Naive B cell (primary cell): ENCODE results near the gene KCNG2. TPM values are rescaled to one million over a fixed set of nuclear protein-coding genes. Genes with fewer than 3 reads are reported as not detected.

Source experiments
- ATAC-seq, 2 donors: fragments of 150-1000 bp; cut with Tn5 transposase; 2 replicates each; pipeline ENCODE4 v1.10.0; 2021; ENCODE audit warnings: low read depth in 2 of 2, mild to moderate bottlenecking in 2 of 2, moderate library complexity in 2 of 2
- DNase-seq: peaks from one replicate; pipeline ENCODE4 v3.0.0; 2022
- H3K27ac Mint-ChIP-seq, 6 donors: one replicate each; pipeline ENCODE4 v1.8.0; 2020 to 2022; ENCODE audit warnings: mild to moderate bottlenecking in 6 of 6, mixed read lengths in 6 of 6, moderate library complexity in 5 of 6, inconsistent platforms in 2 of 6
- H3K27me3 Mint-ChIP-seq, 3 donors: one replicate each; pipeline ENCODE4 v1.8.0; 2021 to 2022; ENCODE audit warnings: mixed read lengths in 3 of 3, mild to moderate bottlenecking in 1 of 3
- H3K36me3 Mint-ChIP-seq, 2 donors: one replicate each; pipeline ENCODE4 v1.8.0; 2020 to 2022; ENCODE audit warnings: mixed read lengths in 2 of 2, inconsistent platforms in 1 of 2, mild to moderate bottlenecking in 1 of 2
- H3K4me1 Mint-ChIP-seq, 3 donors: one replicate each; pipeline ENCODE4 v1.8.0; 2020 to 2022; ENCODE audit warnings: mixed read lengths in 3 of 3, inconsistent platforms in 1 of 3, mild to moderate bottlenecking in 1 of 3, moderate library complexity in 1 of 3
- H3K4me3 Mint-ChIP-seq, 8 donors: one replicate each; pipeline ENCODE4 v1.8.0; 2020 to 2022; ENCODE audit warnings: mild to moderate bottlenecking in 8 of 8, mixed read lengths in 8 of 8, moderate library complexity in 8 of 8, inconsistent platforms in 2 of 8
- H3K9me3 Mint-ChIP-seq, 7 donors: one replicate each; pipeline ENCODE4 v1.8.0; 2020 to 2022; ENCODE audit warnings: mixed read lengths in 7 of 7, mild to moderate bottlenecking in 5 of 7, inconsistent platforms in 2 of 7, moderate library complexity in 1 of 7
- polyA plus RNA-seq, 6 donors: library from polyadenylated mRNA; unstranded; fragments of 300-500 nt; fragmentation: Illumina TruSeq; gene quantifications; one replicate each; pipeline ENCODE4 v1.2.3, GENCODE V29; 2021; ENCODE audit warnings: low read depth in 6 of 6

Gene KCNG2
- polyA plus RNA-seq, 6 donors from 2014 or later: not detected

DNA sequence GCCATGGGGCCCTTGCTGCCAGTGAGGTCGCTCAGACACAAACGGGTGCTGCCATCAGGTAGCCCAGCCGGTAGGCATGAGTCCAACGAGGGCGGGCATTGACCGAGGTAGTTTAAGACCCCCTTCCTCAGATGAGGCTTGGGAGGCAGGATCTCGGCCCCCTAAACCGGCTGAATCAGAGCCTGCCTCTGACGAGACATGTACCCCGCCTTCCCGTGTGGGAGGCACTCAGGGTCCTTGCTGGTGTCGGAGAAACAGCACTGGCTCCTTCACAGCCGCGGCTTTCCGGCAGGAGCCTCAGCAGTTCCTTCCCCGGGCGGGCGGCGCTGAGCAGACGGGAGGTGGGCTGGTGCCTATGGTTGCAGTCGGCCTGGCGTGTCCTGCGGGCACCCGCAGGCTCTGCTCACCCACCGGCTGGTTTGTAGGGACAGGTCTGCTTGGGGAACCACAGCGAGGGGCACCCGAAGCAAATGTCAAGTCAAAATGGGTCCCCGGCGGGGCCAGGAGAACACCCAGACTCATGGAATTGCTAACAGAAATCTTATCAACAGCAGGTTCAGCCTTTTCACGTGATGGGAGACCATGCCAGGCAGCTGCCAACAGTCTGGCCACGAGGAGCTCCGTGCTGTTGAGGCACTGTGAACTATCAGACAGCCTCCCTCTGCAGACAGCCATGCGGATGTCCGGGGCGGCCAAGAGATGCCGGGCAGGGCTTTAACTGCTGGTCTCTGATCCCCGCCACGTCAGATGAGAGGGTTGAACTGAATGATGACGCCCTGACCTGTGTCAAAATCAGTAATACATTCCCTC lies 2.8 kb downstream of the KCNG2 start:
- Mint-ChIP-seq H3K27me3 (peaks cover 27 to 33% (median 30%) of the 10 kb centered on the region in 3 donors), H3K9me3 (peaks cover 0 to 4% (median 0%) of the 10 kb centered on the region in 7 donors), H3K27ac (no peak overlapping the region), H3K4me1 (peaks cover 22 to 24% (median 22%) of the 10 kb centered on the region in 3 donors), H3K36me3 (peaks cover 4 to 17% of the 10 kb centered on the region in 2 donors), H3K4me3 (peak overlapping the region in 4 of 8 donors; percentile 25 to 83 (median 68))
- no peak for ATAC-seq
- DNase-seq: no peak

DNA sequence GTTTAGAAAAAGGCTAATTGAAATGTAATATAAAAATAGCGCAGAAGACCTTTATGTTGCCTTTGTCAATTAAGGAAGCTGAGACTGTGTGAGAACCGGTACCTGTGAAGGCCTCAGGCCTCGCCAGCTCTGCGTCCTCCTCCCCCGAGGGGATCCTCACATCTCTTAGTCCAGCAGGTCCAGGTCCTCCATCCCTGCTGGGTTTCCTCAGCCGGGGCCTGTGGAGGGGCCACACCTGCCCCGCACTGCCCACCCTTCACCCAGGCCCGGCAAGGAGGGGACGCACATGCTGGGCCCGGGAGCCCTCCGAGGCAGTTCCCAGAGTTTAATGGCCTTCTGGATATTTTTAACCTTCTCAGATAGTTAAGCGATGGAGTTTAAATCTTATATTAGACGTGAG lies 3.5 kb downstream of the KCNG2 start:
- no peak for DNase-seq
- H3K4me1 Mint-ChIP-seq: peaks cover 26 to 28% (median 26%) of the 10 kb centered on the region in 3 donors
- H3K27me3 Mint-ChIP-seq: peaks cover 25 to 30% (median 30%) of the 10 kb centered on the region in 3 donors
- peaks cover 4 to 17% of the 10 kb centered on the region in 2 donors for H3K36me3 Mint-ChIP-seq
- H3K27ac Mint-ChIP-seq: no peak overlapping the region
- peak overlapping the region in 1 of 8 donors; percentile 25 for H3K4me3 Mint-ChIP-seq
- peaks cover 0 to 4% (median 0%) of the 10 kb centered on the region in 7 donors for H3K9me3 Mint-ChIP-seq
- no peak for ATAC-seq

DNA sequence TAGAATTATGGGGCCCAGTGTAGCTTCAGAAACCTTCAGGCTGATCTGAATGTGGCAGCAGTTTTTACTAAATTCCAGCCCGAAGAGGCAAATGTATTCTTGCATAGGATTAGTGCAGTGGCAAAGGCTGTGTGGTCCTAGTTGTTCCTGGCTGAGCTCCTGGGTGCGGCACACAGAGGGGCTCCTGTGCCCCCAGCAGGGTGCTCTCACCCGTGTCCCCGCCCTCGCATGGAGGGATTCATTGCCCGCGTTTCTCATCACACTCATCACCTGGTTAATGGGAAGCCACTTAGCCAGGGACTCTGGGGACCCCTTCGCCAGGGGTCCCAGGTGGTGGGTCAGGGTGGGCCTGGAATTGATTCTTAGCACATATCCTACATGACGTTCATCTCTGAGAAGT lies 3.9 kb downstream of the KCNG2 start:
- H3K36me3 Mint-ChIP-seq: peaks cover 4 to 17% of the 10 kb centered on the region in 2 donors
- peak overlapping the region in 1 of 8 donors; percentile 28 for H3K4me3 Mint-ChIP-seq
- H3K4me1 Mint-ChIP-seq: peaks cover 26 to 30% (median 26%) of the 10 kb centered on the region in 3 donors
- DNase-seq (no peak), ATAC-seq (no peak)
- H3K9me3 Mint-ChIP-seq: peaks cover 0 to 4% (median 0%) of the 10 kb centered on the region in 7 donors
- peaks cover 21 to 26% (median 26%) of the 10 kb centered on the region in 3 donors for H3K27me3 Mint-ChIP-seq
- no peak overlapping the region for H3K27ac Mint-ChIP-seq

DNA sequence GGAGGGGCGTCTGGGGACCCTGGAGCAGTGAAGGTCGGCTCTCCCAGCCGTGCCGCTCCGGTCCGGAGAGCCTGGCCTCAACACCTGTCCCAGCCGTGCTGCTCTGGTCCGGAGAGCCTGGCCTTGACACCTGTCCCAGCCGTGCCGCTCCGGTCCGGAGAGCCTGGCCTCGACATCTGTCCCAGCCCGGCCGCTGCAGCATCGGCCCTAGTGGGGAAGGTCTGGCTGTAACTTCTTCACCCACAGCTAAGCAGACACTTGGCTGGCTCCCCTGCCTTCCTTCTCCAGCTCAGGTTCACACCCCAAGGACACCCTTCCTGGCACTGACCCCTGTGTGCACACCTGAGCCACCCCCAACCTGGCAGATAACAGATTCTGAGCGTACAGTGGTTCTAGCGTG lies 4.6 kb downstream of the KCNG2 start:
- Mint-ChIP-seq H3K4me3 (no peak overlapping the region), H3K27me3 (peaks cover 18 to 21% (median 20%) of the 10 kb centered on the region in 3 donors), H3K36me3 (peaks cover 2 to 13% of the 10 kb centered on the region in 2 donors), H3K4me1 (peaks cover 23 to 26% (median 24%) of the 10 kb centered on the region in 3 donors), H3K27ac (no peak overlapping the region), H3K9me3 (peaks cover 0 to 1% (median 0%) of the 10 kb centered on the region in 7 donors)
- DNase-seq (no peak), ATAC-seq (no peak)

DNA sequence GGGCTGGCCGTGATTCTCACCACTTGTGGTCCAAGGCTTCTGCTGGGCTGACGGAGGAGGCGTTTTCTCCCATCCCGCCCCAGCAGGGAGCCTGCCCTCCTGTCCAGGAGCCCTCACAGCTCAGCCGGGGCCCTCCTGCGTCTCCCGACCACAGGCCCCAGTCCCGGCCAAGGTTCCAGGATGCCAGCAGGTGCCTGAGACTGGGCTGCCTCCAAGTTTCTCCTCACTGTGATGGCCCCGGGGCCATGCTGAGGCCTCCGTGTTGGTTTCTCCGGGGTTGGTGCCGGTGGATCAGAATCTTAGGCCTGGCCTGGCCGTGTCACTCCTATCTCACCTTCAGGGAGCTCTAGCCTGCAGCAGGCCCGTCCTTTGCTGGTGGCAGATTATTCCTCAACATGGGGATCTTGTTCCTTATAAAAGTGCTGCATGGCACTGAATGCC lies 5.9 kb downstream of the KCNG2 start:
- Mint-ChIP-seq H3K27ac (peak overlapping the region in 1 of 6 donors; percentile 72), H3K27me3 (peaks cover 15 to 17% (median 15%) of the 10 kb centered on the region in 3 donors), H3K4me1 (peaks cover 20 to 24% (median 21%) of the 10 kb centered on the region in 3 donors), H3K4me3 (no peak overlapping the region), H3K36me3 (peaks cover 0 to 9% of the 10 kb centered on the region in 2 donors), H3K9me3 (no peaks in the 10 kb centered on the region)
- DNase-seq: no peak
- no peak for ATAC-seq

DNA sequence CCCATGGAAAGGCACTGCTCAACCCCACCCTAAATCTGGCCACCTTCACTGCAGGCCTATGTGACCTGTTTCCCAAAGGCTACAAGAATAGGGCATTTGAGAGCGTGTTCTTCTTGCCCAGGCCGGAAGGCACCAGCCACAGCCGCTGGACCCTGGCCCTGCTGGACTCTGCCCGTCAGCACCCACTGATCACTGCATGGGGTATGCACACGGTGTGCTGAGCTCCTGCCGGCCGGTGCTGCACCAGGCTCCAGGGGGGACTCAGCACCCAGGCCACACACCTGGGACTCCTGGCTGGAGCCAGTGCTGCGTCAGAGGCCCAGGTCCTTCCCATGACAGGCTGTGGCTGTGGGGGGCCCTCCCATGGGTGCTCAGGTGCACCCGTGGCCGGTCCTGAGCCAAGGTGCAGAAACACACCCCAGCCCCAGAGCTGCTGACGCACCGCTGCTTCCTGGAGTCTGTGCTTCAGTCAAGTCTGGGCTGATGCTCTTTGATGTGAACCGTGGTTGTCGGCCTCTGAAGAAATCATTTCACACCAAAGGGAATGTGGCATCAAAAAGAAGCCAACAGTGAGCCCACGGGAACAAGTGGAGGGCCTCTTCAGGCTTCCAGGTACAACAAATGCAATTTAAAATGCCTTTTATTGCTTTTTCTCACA lies 6.5 kb downstream of the KCNG2 start:
- H3K27me3 Mint-ChIP-seq: peaks cover 10 to 12% (median 11%) of the 10 kb centered on the region in 3 donors
- ATAC-seq: no peak
- H3K36me3 Mint-ChIP-seq: peaks cover 0 to 7% of the 10 kb centered on the region in 2 donors
- DNase-seq: no peak
- no peak overlapping the region for H3K27ac Mint-ChIP-seq
- H3K4me3 Mint-ChIP-seq: no peak overlapping the region
- H3K4me1 Mint-ChIP-seq: peaks cover 15 to 20% (median 17%) of the 10 kb centered on the region in 3 donors
- H3K9me3 Mint-ChIP-seq: no peaks in the 10 kb centered on the region

DNA sequence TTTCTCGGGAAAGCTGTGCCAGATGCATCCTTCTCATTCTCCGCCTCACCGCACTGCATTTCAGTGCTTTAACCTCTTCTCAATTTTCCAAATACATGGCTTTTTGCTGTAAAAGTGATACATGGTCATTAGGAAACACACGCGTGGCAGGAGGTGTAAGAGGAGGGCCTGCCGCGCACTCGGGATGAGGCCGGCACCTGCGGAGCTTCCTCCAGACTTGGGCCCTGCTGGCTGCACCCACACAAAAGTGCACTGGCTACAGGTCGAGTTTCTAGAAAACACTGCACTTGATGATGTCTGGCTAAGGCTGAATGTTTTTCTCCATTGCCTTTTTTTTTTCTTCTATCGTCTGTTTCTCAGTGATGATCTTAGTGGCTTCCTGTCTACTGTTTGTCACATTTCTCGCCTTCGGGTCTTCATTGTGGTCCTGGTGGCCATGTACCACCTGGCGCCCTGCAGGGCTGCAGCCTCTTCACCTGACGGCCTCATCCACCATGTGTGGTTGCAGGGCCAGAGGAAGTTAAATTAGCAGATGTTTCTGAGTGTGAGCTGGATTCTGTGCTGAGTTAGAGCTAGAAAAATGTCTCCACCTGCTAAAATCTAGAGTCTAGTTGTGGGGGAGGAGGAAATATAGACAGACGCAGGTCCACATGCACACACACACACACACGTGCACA lies 7.6 kb downstream of the KCNG2 start:
- H3K27me3 Mint-ChIP-seq: peaks cover 0 to 1% (median under 1%) of the 10 kb centered on the region in 3 donors
- H3K27ac Mint-ChIP-seq: peak overlapping the region in 2 of 6 donors; percentile 26 to 71
- DNase-seq (no peak), ATAC-seq (no peak)
- peaks cover 6 to 11% (median 8%) of the 10 kb centered on the region in 3 donors for H3K4me1 Mint-ChIP-seq
- H3K9me3 Mint-ChIP-seq: no peaks in the 10 kb centered on the region
- no peak overlapping the region for H3K4me3 Mint-ChIP-seq
- H3K36me3 Mint-ChIP-seq: no peaks in the 10 kb centered on the region

DNA sequence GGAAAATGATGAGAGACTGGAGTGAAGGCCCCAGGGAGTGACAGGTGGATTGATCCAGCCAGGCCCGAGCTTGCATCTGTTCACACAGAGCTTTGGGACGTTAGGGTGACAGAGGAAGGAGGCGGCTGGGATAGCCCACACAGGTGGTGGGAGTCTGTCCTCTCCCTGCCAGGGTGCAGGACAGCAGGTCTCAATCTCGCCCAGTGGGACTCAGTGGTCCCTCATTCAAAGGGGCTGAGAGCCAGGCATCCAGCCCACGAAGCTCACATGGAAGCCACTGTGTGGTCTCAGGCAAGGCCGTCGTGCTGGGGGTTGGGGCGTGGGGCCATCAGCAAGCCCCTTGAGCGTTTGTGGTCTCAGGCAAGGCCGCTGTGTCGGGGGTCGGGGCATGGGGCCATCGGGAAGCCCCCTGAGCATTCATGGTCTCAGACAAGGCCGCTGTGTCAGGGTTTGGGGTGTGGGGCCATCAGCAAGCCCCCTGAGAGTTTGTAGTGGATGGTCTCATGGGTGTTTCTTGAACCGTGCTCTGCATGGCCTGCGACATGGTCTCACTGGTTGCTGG lies 8.3 kb downstream of the KCNG2 start:
- Mint-ChIP-seq H3K4me3 (no peak overlapping the region), H3K4me1 (peaks cover 6 to 11% (median 8%) of the 10 kb centered on the region in 3 donors), H3K27ac (peak overlapping the region in 2 of 6 donors; percentile 26 to 71), H3K9me3 (no peaks in the 10 kb centered on the region), H3K27me3 (no peaks in the 10 kb centered on the region), H3K36me3 (no peaks in the 10 kb centered on the region)
- DNase-seq: no peak
- ATAC-seq: no peak

DNA sequence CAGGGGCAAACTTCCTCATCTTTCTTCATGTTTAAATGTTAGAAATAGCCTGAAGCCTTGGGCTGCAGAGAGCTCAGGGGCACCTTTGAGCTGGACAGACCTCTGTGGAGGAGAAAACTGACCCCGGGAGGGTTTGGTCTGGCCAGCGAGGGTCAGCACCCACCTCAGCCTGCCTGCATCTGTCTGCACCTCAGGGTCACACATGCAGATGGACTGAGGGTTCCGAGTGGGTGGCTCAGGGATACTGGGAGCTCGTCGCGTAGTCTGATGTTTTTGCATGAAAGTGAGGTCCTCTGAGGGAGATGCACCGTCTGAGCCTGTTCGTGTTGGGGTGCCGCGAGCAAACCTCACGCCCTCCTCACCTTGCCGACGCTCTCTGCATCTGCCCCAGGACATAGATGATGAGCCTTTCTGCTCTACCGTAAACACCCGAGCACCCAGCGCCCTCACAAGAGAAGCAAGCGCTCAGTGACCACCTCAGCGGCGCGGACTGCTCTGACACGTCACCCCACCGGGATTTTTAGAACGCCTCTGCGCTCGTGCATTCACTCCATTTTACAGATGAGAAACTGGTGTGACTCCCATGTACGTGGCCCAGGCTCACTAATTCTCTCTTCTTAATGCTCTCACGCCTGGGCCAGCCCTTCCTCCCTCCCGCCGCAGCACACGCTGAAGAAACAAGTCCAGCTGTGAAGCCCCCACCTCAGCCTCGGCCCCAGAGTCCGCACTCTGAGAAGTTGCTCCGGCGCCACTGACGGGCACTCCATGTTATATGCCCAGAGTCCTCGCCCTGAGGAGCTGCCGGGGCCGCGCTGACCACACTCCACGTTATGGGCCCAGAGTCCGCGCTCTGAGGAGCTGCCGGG lies 9.5 kb downstream of the KCNG2 start:
- no peak overlapping the region for H3K4me3 Mint-ChIP-seq
- no peak for DNase-seq
- peak overlapping the region in 1 of 6 donors; percentile 56 for H3K27ac Mint-ChIP-seq
- no peak for ATAC-seq
- H3K36me3 Mint-ChIP-seq: no peaks in the 10 kb centered on the region
- no peaks in the 10 kb centered on the region for H3K9me3 Mint-ChIP-seq
- no peaks in the 10 kb centered on the region for H3K27me3 Mint-ChIP-seq
- peaks cover 13 to 17% (median 17%) of the 10 kb centered on the region in 3 donors for H3K4me1 Mint-ChIP-seq

DNA sequence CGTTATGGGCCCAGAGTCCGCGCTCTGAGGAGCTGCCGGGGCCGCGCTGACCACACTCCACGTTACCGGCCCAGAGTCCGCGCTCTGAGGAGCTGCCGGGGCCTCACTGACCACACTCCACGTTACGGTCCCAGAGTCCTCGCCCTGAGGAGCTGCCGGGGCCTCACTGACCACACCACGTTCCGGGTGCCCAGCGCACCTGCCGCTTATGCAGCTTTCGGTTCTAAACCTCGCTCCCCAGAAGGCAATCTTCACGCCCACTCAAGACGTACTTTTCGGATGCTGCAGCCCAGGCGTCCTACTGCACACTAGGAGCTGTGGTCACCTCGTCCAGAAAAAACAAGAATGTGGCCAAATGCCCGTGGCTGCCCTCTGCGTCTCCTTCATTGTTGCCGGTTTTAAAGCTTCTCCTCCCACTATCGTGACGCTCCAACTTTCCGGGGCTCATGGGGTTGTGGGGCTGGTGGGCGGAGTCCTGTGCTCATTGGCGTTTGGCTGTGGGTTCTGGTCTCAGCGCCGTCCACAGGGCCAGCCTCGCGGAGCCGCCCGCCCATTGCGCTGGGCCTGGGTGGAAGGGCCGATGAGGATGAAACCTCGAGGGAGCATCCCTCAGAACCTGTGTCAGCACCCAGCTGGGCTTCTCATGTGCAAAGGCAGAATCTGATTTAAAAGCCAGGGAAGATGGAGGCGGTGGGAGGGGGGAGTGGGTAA lies 11.9 kb downstream of the KCNG2 start:
- Mint-ChIP-seq H3K27ac (peak overlapping the region in 2 of 6 donors; percentile 33 to 58), H3K36me3 (no peaks in the 10 kb centered on the region), H3K4me3 (no peak overlapping the region), H3K4me1 (peaks cover 14 to 17% (median 17%) of the 10 kb centered on the region in 3 donors), H3K27me3 (no peaks in the 10 kb centered on the region), H3K9me3 (no peaks in the 10 kb centered on the region)
- DNase-seq (no peak), ATAC-seq (no peak)

DNA sequence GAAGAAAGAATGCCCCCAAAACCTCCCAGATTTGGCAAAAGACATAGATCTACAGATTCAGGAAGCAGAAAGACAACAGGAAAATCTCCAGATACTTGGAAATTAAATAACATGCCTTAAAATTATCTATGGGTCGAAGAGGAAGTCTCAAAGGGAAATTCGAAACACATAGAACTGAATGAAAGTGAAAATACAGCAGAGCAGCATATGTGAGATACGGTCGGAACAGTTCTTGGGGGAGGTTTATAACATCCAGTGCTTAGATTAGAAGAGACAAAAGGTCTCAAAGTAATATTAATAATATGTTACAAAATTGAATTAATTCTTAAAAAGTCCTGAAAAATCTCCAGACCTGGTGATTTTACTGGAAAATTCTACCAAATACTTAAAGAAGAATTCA lies 14.3 kb downstream of the KCNG2 start:
- ATAC-seq: peak; percentile 32 to 56
- peaks cover 6 to 9% (median 7%) of the 10 kb centered on the region in 3 donors for H3K4me1 Mint-ChIP-seq
- peaks cover 0 to 10% (median 0%) of the 10 kb centered on the region in 3 donors for H3K27me3 Mint-ChIP-seq
- DNase-seq: no peak
- H3K4me3 Mint-ChIP-seq: peak overlapping the region in 1 of 8 donors; percentile 4
- H3K27ac Mint-ChIP-seq: peak overlapping the region in 2 of 6 donors; percentile 2 to 24
- no peaks in the 10 kb centered on the region for H3K9me3 Mint-ChIP-seq
- H3K36me3 Mint-ChIP-seq: no peaks in the 10 kb centered on the region

DNA sequence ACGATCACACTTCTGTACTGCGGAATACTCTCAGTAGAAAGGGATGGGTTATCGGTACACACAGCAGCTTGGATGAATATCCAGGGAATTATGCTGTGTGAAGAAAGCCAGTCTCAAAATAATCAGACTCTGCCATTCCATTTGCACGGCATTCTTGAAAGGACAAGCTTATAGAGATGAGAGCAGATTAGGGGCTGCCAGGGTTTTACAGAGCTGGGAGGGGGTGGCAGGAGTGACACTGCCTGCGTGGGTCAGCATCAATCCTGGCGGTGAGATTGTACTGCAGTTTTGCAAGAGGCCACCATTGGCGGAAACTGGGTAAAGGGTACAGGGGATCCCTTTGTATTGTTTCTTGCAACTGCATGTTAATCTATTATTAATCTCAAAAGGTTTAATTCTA lies 16.6 kb downstream of the KCNG2 start:
- H3K4me1 Mint-ChIP-seq: peaks cover 14 to 20% (median 19%) of the 10 kb centered on the region in 3 donors
- no peak overlapping the region for H3K4me3 Mint-ChIP-seq
- H3K27me3 Mint-ChIP-seq: peaks cover 0 to 10% (median 0%) of the 10 kb centered on the region in 3 donors
- H3K27ac Mint-ChIP-seq: peak overlapping the region in 2 of 6 donors; percentile 2 to 47
- H3K9me3 Mint-ChIP-seq: no peaks in the 10 kb centered on the region
- no peak for DNase-seq
- ATAC-seq: no peak
- no peaks in the 10 kb centered on the region for H3K36me3 Mint-ChIP-seq
